ENCODE results near the gene TEX29. TPM values are rescaled to one million over a fixed set of nuclear protein-coding genes. Genes with fewer than 3 reads are reported as not detected.

The TEX29 gene
- total and polyA plus RNA-seq, 9 of the 15 experiments (the other 6 are each of a cell fraction or from before 2014, with no cell fraction given): 0.11 TPM; not detected in 7

GRCh38 chr13:111371720-111372119, 51.3 kb downstream of the TEX29 start:
- no peaks in the 10 kb centered on the region for H4K20me1 ChIP-seq (replicated peaks; ENCODE audit: control insufficient read depth, insufficient read depth, low read length)
- CTCF ChIA-PET (ENCODE audit: low intra/inter-chr PET ratio): no interaction called here
- H3K9me1 ChIP-seq (ENCODE audit: control insufficient read depth, insufficient read depth, low read length): no peaks in the 10 kb centered on the region
- H3K9me3 ChIP-seq (replicated peaks; ENCODE audit: control insufficient read depth, insufficient read depth, low read depth, low read length): no peaks in the 10 kb centered on the region
- BruUV-seq (replicated peaks): no TSS peak
- H3K36me3 ChIP-seq (ENCODE audit: control insufficient read depth, insufficient read depth, low read length): no peaks in the 10 kb centered on the region
- no peaks in the 10 kb centered on the region for H3K79me2 ChIP-seq (ENCODE audit: control insufficient read depth, insufficient read depth, low read length)
- POLR2A ChIA-PET: no interaction called here
- no peak overlapping the region for H3K27ac ChIP-seq (ENCODE audit: extremely low read depth, low read depth, low read length)
- peaks cover 0 to 30% of the 10 kb centered on the region in 2 experiments; a peak in 3 of 5 replicates for H3K27me3 ChIP-seq (ENCODE audit: control insufficient read depth in 2 of 2, insufficient read depth in 2 of 2, low read length in 2 of 2)
- in situ Hi-C loops (cut with MboI): no loop called here
- H3K4me1 ChIP-seq (replicated peaks in 1 of 2; ENCODE audit: control insufficient read depth in 2 of 2, insufficient read depth in 2 of 2, low read length in 2 of 2): no peaks in the 10 kb centered on the region
- ATAC-seq: no peak
- 0% methylated on average over 7 of the region's 7 CpGs for WGBS (ENCODE audit: insufficient coverage, low coverage, missing lambda C conversion rate)
- no peak overlapping the region for H3K4me2 ChIP-seq (ENCODE audit: insufficient read depth, low read length)
- intact Hi-C loops (cut with micrococcal nuclease): no loop called here
- H3K9ac ChIP-seq (ENCODE audit: insufficient read depth in 1 of 2, low read depth in 2 of 2, low read length in 2 of 2): no peak overlapping the region
- no peak overlapping the region for H3K4me3 ChIP-seq
- no peak for DNase-seq (ENCODE audit: extremely low read depth in 1 of 4, low spot score in 3 of 4)
- H2AFZ ChIP-seq (ENCODE audit: low read depth, low read length): no peak overlapping the region
- no peak for FAIRE-seq
- TF ChIP-seq ZNF354B (CRISPR knock-in tag; IDR thresholded peaks at IDR 0.05): no peak
- TF ChIP-seq PBX2 (CRISPR knock-in tag; IDR thresholded peaks at IDR 0.05; ENCODE audit: low read depth): no peak
- no peak for TF ChIP-seq PBX2 (tag; conservative IDR thresholded peaks at IDR 0.05; ENCODE audit: low read depth)
- no peak for TF ChIP-seq GABPA (tag; conservative IDR thresholded peaks at IDR 0.05; ENCODE audit: low read depth)
- TF ChIP-seq BRCA1 (IDR thresholded peaks at IDR 0.05): no peak
- TF ChIP-seq BRCA1 (CRISPR knock-in tag; IDR thresholded peaks at IDR 0.05): no peak
- TF ChIP-seq EP400 (IDR thresholded peaks at IDR 0.05): no peak
- no peak for TF ChIP-seq ARID2 (IDR thresholded peaks at IDR 0.05)
- TF ChIP-seq SOX6 (IDR thresholded peaks at IDR 0.05): no peak
- TF ChIP-seq, protein P1, sequence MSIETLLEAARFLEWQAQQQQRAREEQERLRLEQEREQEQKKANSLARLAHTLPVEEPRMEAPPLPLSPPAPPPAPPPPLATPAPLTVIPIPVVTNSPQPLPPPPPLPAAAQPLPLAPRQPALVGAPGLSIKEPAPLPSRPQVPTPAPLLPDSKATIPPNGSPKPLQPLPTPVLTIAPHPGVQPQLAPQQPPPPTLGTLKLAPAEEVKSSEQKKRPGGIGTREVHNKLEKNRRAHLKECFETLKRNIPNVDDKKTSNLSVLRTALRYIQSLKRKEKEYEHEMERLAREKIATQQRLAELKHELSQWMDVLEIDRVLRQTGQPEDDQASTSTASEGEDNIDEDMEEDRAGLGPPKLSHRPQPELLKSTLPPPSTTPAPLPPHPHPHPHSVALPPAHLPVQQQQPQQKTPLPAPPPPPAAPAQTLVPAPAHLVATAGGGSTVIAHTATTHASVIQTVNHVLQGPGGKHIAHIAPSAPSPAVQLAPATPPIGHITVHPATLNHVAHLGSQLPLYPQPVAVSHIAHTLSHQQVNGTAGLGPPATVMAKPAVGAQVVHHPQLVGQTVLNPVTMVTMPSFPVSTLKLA (conservative IDR thresholded peaks at IDR 0.05): no peak
- TF ChIP-seq ZNF79 (CRISPR knock-in tag; IDR thresholded peaks at IDR 0.05; ENCODE audit: low read depth): no peak
- no peak for TF ChIP-seq ZNF518B (CRISPR knock-in tag; IDR thresholded peaks at IDR 0.05)
- no peak for TF ChIP-seq FOXJ2 (tag; IDR thresholded peaks at IDR 0.05)
- no peak for TF ChIP-seq MEF2A (IDR thresholded peaks at IDR 0.05; ENCODE audit: control insufficient read depth, low read depth, low read length)
- TF ChIP-seq ZFP91 (CRISPR knock-in tag; IDR thresholded peaks at IDR 0.05): no peak

All from K562 (cell line).